Measurements from ENCODE around the gene ATP5F1D. TPM values are rescaled to one million over a fixed set of nuclear protein-coding genes. Genes with fewer than 3 reads are reported as not detected.

The ATP5F1D gene
- total and polyA plus RNA-seq, 2 of the 13 experiments (the other 11 are each of a cell fraction or from before 2014, with no cell fraction given): 39.4 to 78.7 TPM

- TF ChIP-seq AFF4 (CRISPR knock-in tag; IDR thresholded peaks at IDR 0.05) (no peak), SALL1 (CRISPR knock-in tag; IDR thresholded peaks at IDR 0.05) (0 out of 2 replicates have a peak, but pooled peaks have one; percentile 17), NR2F1 (CRISPR knock-in tag; IDR thresholded peaks at IDR 0.05) (no peak), RBAK (CRISPR knock-in tag; IDR thresholded peaks at IDR 0.05) (no peak), STAG1 (CRISPR knock-in tag; IDR thresholded peaks at IDR 0.05) (peak; percentile 92), HNF4G (IDR thresholded peaks at IDR 0.05; ENCODE audit: borderline replicate concordance, low read depth, low read length) (no peak), HNF4G (CRISPR knock-in tag; IDR thresholded peaks at IDR 0.05; ENCODE audit: borderline replicate concordance, low read depth) (peak; percentile 52; the same call in 1 of the 2 replicates), ZNF33B (CRISPR knock-in tag; IDR thresholded peaks at IDR 0.05) (no peak), STAT6 (CRISPR knock-in tag; IDR thresholded peaks at IDR 0.05; ENCODE audit: borderline replicate concordance) (no peak), ZEB1 (IDR thresholded peaks at IDR 0.05; ENCODE audit: insufficient replicate concordance, low read depth) (peak; percentile 58), ZNF777 (CRISPR knock-in tag; IDR thresholded peaks at IDR 0.05) (peak; percentile 46; the same call in 1 of the 2 replicates), HMGXB4 (CRISPR knock-in tag; IDR thresholded peaks at IDR 0.05; ENCODE audit: borderline replicate concordance in 1 of 2, low read depth in 1 of 2) (0 out of 4 replicates have a peak, but pooled peaks have one; percentile 48 to 52), ZBED4 (CRISPR knock-in tag; IDR thresholded peaks at IDR 0.05; ENCODE audit: borderline replicate concordance) (peak; percentile 74; the same call in 1 of the 2 replicates), YEATS4 (CRISPR knock-in tag; IDR thresholded peaks at IDR 0.05; ENCODE audit: borderline replicate concordance) (peak; percentile 34), SRY (CRISPR knock-in tag; IDR thresholded peaks at IDR 0.05) (peak; percentile 55; the same call in 1 of the 2 replicates)
Measured at GRCh38 chr19:1266916-1267476, 25.4 kb downstream of the ATP5F1D start (continued).

All from HepG2 (cell line).